PC-9 (cell line): ENCODE data around the gene LZTS3. TPM values are rescaled to one million over a fixed set of nuclear protein-coding genes. Genes with fewer than 3 reads are reported as not detected.

Source experiments
- BruUV-seq: library from RNA; stranded (reverse); fragments of 400-500 nt; replicated peaks from 2 replicates; lab custom pipeline; 2021; lab: Mats Ljungman, UMichigan
- CTCF ChIA-PET: fragments of 300-600 bp; sonication (Branson Sonifier 250); formaldehyde crosslinking; loops from one replicate; lab custom pipeline; 2022; ENCODE audit warnings: antibody characterized with exemption; lab: Charles Lee
- POLR2A ChIA-PET: fragments of 300-600 bp; sonication (Branson Sonifier 250); formaldehyde crosslinking; loops from one replicate; lab custom pipeline; 2022; ENCODE audit warnings: antibody characterized with exemption; ENCODE audit not compliant: unreplicated experiment; lab: Charles Lee
- DNase-seq, 2 experiments: peaks; one replicate each; pipeline versions ENCODE4 v3.0.0 to v3.0.0-alpha.2; 2015 to 2022; ENCODE audit warnings: mixed read lengths in 1 of 2
- H2AFZ ChIP-seq: fragments of 200-600 bp; sonication (generic); 2 replicates; pipeline ENCODE4 v1.8.1; 2017; ENCODE audit warnings: antibody characterized with exemption
- H3F3A ChIP-seq: fragments of 200-600 bp; sonication (generic); 2 replicates; pipeline ENCODE4 v1.8.1; 2017; ENCODE audit warnings: antibody characterized with exemption, mild to moderate bottlenecking, low read depth; ENCODE audit not compliant: insufficient read depth
- H3K27ac ChIP-seq: fragments of 200-600 bp; sonication (generic); 2 replicates; pipeline ENCODE4 v1.6.1; 2016; ENCODE audit warnings: mixed run types
- H3K27me3 ChIP-seq: fragments of 200-600 bp; sonication (generic); 2 replicates; pipeline ENCODE4 v1.6.1; 2016; ENCODE audit warnings: low read depth, mixed run types; ENCODE audit not compliant: insufficient read depth
- H3K36me3 ChIP-seq: fragments of 200-600 bp; sonication (generic); 2 replicates; pipeline ENCODE4 v1.6.1; 2016; ENCODE audit warnings: low read depth, mixed run types
- H3K4me1 ChIP-seq: fragments of 200-600 bp; sonication (generic); replicated peaks from 2 replicates; pipeline ENCODE4 v1.6.1; 2016; ENCODE audit warnings: mixed run types; ENCODE audit not compliant: insufficient read depth
- H3K4me2 ChIP-seq: fragments of 200-600 bp; sonication (generic); 2 replicates; pipeline ENCODE4 v1.6.1; 2017; ENCODE audit warnings: mixed run types
- H3K4me3 ChIP-seq: fragments of 200-600 bp; sonication (generic); 2 replicates; pipeline ENCODE4 v1.6.1; 2016; ENCODE audit warnings: mixed run types
- H3K79me2 ChIP-seq: fragments of 200-600 bp; sonication (generic); 2 replicates; pipeline ENCODE4 v1.6.1; 2017; ENCODE audit warnings: low read depth, mixed run types
- H3K9me2 ChIP-seq: fragments of 200-600 bp; sonication (generic); 2 replicates; pipeline ENCODE4 v1.8.1; 2017; ENCODE audit warnings: mild to moderate bottlenecking; ENCODE audit not compliant: insufficient read depth
- H3K9me3 ChIP-seq: fragments of 200-600 bp; sonication (generic); 2 replicates; pipeline ENCODE4 v1.8.1; 2016; ENCODE audit warnings: low read depth; ENCODE audit not compliant: insufficient read depth
- H4K20me1 ChIP-seq: fragments of 200-600 bp; sonication (generic); 2 replicates; pipeline ENCODE4 v1.8.1; 2017; ENCODE audit not compliant: insufficient read depth
- CTCF ChIP-seq: fragments of 200-600 bp; sonication (generic); conservative IDR thresholded peaks from 2 replicates; pipeline ENCODE4 v1.6.1; 2017; ENCODE audit warnings: mixed run types, antibody characterized with exemption, mild to moderate bottlenecking, moderate library complexity
- EZH2 ChIP-seq: fragments of 200-600 bp; sonication (generic); IDR thresholded peaks from 2 replicates; pipeline ENCODE4 v1.8.0; 2017; ENCODE audit warnings: antibody characterized with exemption, low read depth
- intact Hi-C: fragments of 100-400 bp; cut with micrococcal nuclease; formaldehyde crosslinking; loops from one replicate; pipeline ENCODE4 v1.10.0; 2022; ENCODE audit not compliant: unreplicated experiment
- total RNA-seq: library from RNA; stranded (reverse); gene quantifications from 2 replicates; pipeline ENCODE4 v1.2.3, GENCODE V29; 2021

The LZTS3 gene
- total RNA-seq, 1 experiment from 2014 or later, result 10.4 TPM

- Histone ChIP-seq H3K36me3 (no peaks in the 10 kb centered on the region), H3K9me3 (no peaks in the 10 kb centered on the region), H3F3A (no peaks in the 10 kb centered on the region), H3K27ac (no peak overlapping the region), H3K9me2 (no peaks in the 10 kb centered on the region), H3K79me2 (no peaks in the 10 kb centered on the region), H3K4me2 (no peak overlapping the region), H3K4me1 (no peaks in the 10 kb centered on the region), H4K20me1 (peaks cover 8% of the 10 kb centered on the region; the same call in 1 of the 2 replicates), H3K4me3 (no peak overlapping the region), H3K27me3 (no peaks in the 10 kb centered on the region), H2AFZ (no peak overlapping the region)
- ChIA-PET POLR2A (no interaction called here), CTCF (interaction anchor here (0.6 to 0.7 kb wide), 4 partner anchors 14 to 256 kb away, joined by 3 to 19 read pairs (median 13); no protein-coding TSS in a partner anchor)
- BruUV-seq, result no TSS peak
- TF ChIP-seq EZH2 (no peak), CTCF (peak; percentile 81)
- peak; percentile 33 to 46 for DNase-seq
- intact Hi-C loops, result loop anchor here (1.0 kb wide), 1 partner anchor 61 kb away; no protein-coding TSS in a partner anchor
These were observed 57.9 kb downstream of the LZTS3 start for GRCh38 chr20:3115190-3116107.

Other genes with a start within 250 kb of the LZTS3 start
- gene GNRH2, start 129.9 kb downstream of the LZTS3 start, total RNA-seq, result 0.65 and 1.1 TPM in 2 replicates
- 58.3 and 84.9 TPM in 2 replicates for gene MRPS26, start 127.5 kb downstream of the LZTS3 start, total RNA-seq
- gene OXT, start 101.9 kb downstream of the LZTS3 start, total RNA-seq, result not detected in 2 replicates
- not detected in 2 replicates for gene AVP, start 88.8 kb downstream of the LZTS3 start, total RNA-seq
- 11.6 and 16.2 TPM in 2 replicates for gene FASTKD5, start 13.7 kb downstream of the LZTS3 start, total RNA-seq
- gene UBOX5, start 13.7 kb downstream of the LZTS3 start, total RNA-seq, result 6.4 and 9.4 TPM in 2 replicates
- gene DDRGK1, start 31.1 kb upstream of the LZTS3 start, total RNA-seq, result 70.4 and 87.6 TPM in 2 replicates
- gene ITPA, start 35.9 kb upstream of the LZTS3 start, total RNA-seq, result 69.2 and 93.5 TPM in 2 replicates
- gene SLC4A11, start 65.6 kb upstream of the LZTS3 start, total RNA-seq, result 46.1 and 57.8 TPM in 2 replicates
- gene DNAAF9, start 234.1 kb upstream of the LZTS3 start, total RNA-seq, result 2.6 and 2.9 TPM in 2 replicates